HEK293T (cell line): ENCODE measurements around the gene PLEKHG4B.

Experiments used
- CTCF ChIA-PET: fragments of 350-600 bp; formaldehyde crosslinking; extraction: SDS; loops from one replicate; lab custom pipeline; 2021; ENCODE audit warnings: antibody characterized with exemption, inconsistent platforms; lab: Yijun Ruan, JAX
- POLR2A ChIA-PET: fragments of 350-600 bp; formaldehyde crosslinking; extraction: SDS; loops from one replicate; lab custom pipeline; 2020; ENCODE audit warnings: antibody characterized with exemption, inconsistent platforms; lab: Yijun Ruan, JAX
- DNase-seq: peaks from one replicate; pipeline ENCODE4 v3.0.0; 2012; ENCODE audit warnings: mixed read lengths; ENCODE audit errors: extremely low spot score
- ARNT ChIP-seq: fragments of 450-650 bp; IDR thresholded peaks from 2 replicates; pipeline ENCODE4 v1.6.1; 2017; ENCODE audit warnings: mild to moderate bottlenecking
- BHLHE40 ChIP-seq: fragments of 450-650 bp; IDR thresholded peaks from 2 replicates; pipeline ENCODE4 v1.6.1; 2016; ENCODE audit warnings: mild to moderate bottlenecking, moderate library complexity, borderline replicate concordance
- CTBP1 ChIP-seq: fragments of 450-650 bp; IDR thresholded peaks from 2 replicates; pipeline ENCODE4 v1.6.1; 2016; ENCODE audit warnings: borderline replicate concordance
- ELF4 ChIP-seq: fragments of 450-650 bp; IDR thresholded peaks from 2 replicates; pipeline ENCODE4 v1.6.1; 2017; ENCODE audit warnings: antibody characterized with exemption
- FOXA1 ChIP-seq: fragments of 450-650 bp; IDR thresholded peaks from 2 replicates; pipeline ENCODE4 v1.6.1; 2016; ENCODE audit warnings: mild to moderate bottlenecking
- FOXK2 ChIP-seq: fragments of 450-650 bp; IDR thresholded peaks from 2 replicates; pipeline ENCODE4 v1.6.1; 2016; ENCODE audit warnings: mild to moderate bottlenecking
- FOXM1 ChIP-seq: fragments of 450-650 bp; IDR thresholded peaks from 2 replicates; pipeline ENCODE4 v1.6.1; 2017; ENCODE audit warnings: mild to moderate bottlenecking, borderline replicate concordance
- HDGF ChIP-seq: fragments of 450-650 bp; IDR thresholded peaks from 2 replicates; pipeline ENCODE4 v1.6.1; 2017; ENCODE audit warnings: antibody characterized with exemption, borderline replicate concordance
- L3MBTL2 ChIP-seq: fragments of 450-650 bp; conservative IDR thresholded peaks from 2 replicates; pipeline ENCODE4 v1.6.1; 2016; ENCODE audit warnings: mild to moderate bottlenecking
- LEF1 ChIP-seq: fragments of 450-650 bp; IDR thresholded peaks from 2 replicates; pipeline ENCODE4 v1.6.1; 2017; ENCODE audit warnings: mild to moderate bottlenecking, borderline replicate concordance
- NFRKB ChIP-seq: fragments of 450-650 bp; IDR thresholded peaks from 2 replicates; pipeline ENCODE4 v1.6.1; 2016; ENCODE audit warnings: mild to moderate bottlenecking, moderate library complexity
- SP1 ChIP-seq: fragments of 450-650 bp; IDR thresholded peaks from 2 replicates; pipeline ENCODE4 v1.6.1; 2017
- SUZ12 ChIP-seq: fragments of 450-650 bp; IDR thresholded peaks from 2 replicates; pipeline ENCODE4 v1.6.1; 2016; ENCODE audit warnings: mild to moderate bottlenecking
- TARDBP ChIP-seq: fragments of 450-650 bp; IDR thresholded peaks from 2 replicates; pipeline ENCODE4 v1.6.1; 2016
- ZNF384 ChIP-seq: fragments of 450-650 bp; IDR thresholded peaks from 2 replicates; pipeline ENCODE4 v1.6.1; 2016
- TF ChIP-seq, protein P1 (sequence below): fragments of 450-650 bp; IDR thresholded peaks from 2 replicates; pipeline ENCODE4 v1.6.1; 2016

The PLEKHG4B gene

GRCh38 chr5:157801-158200 lies 65.8 kb downstream of the PLEKHG4B start:
- DNase-seq: no peak
- TF ChIP-seq FOXA1: no peak
- no peak for TF ChIP-seq HDGF
- TF ChIP-seq CTBP1: no peak
- TF ChIP-seq ELF4: no peak
- TF ChIP-seq L3MBTL2: no peak
- no peak for TF ChIP-seq BHLHE40
- TF ChIP-seq ZNF384: no peak
- TF ChIP-seq NFRKB: no peak
- no peak for TF ChIP-seq ARNT
- no peak for TF ChIP-seq SUZ12
- TF ChIP-seq TARDBP: no peak
- no peak for TF ChIP-seq SP1
- no peak for TF ChIP-seq FOXK2
- no peak for TF ChIP-seq FOXM1
- TF ChIP-seq, protein P1, sequence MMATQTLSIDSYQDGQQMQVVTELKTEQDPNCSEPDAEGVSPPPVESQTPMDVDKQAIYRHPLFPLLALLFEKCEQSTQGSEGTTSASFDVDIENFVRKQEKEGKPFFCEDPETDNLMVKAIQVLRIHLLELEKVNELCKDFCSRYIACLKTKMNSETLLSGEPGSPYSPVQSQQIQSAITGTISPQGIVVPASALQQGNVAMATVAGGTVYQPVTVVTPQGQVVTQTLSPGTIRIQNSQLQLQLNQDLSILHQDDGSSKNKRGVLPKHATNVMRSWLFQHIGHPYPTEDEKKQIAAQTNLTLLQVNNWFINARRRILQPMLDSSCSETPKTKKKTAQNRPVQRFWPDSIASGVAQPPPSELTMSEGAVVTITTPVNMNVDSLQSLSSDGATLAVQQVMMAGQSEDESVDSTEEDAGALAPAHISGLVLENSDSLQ: no peak
- TF ChIP-seq LEF1: no peak
- CTCF ChIA-PET: no interaction called here
- POLR2A ChIA-PET: interaction anchor here (0.8 kb wide), 1 partner anchor 60 kb away, joined by 3 read pairs; the partner anchor contains the start of gene SDHA

DNA sequence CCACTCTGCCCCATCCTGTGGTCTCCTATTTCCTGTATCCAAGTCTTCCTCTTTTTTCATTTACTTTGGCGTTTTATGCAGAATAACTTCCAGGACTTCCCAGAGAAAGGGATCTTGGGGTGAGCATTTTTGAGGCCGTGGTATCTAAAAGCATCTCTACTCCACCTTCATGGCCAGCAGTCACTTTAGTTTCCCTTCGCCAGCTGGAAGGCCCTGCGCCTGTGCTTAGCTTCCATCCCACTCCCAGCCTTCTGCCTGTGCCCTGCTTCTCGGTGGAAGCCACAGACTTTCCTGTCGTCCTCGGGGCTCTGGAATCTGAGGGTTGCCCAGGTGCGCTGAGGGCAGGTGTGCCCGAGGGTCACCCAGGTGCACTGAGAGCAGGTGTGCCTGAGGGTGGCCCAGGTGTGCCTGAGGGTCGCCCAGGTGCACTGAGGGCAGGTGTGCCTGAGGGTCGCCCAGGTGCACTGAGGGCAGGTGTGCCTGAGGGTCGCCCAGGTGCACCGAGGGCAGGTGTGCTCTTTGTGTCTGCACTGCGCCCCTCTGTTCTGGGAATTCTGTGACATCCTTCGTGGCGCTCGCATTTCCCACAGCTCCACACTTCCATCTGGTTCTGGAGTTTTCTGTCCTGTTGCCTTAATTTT lies 67.0 kb downstream of the PLEKHG4B start:
- CTCF ChIA-PET: no interaction called here
- no peak for TF ChIP-seq CTBP1
- TF ChIP-seq FOXM1: no peak
- no peak for TF ChIP-seq BHLHE40
- no peak for TF ChIP-seq FOXA1
- TF ChIP-seq ELF4: no peak
- no peak for TF ChIP-seq SP1
- no peak for TF ChIP-seq FOXK2
- TF ChIP-seq L3MBTL2: no peak
- no peak for TF ChIP-seq LEF1
- no peak for TF ChIP-seq ARNT
- TF ChIP-seq NFRKB: no peak
- TF ChIP-seq TARDBP: no peak
- TF ChIP-seq HDGF: no peak
- TF ChIP-seq ZNF384: no peak
- TF ChIP-seq SUZ12: no peak
- TF ChIP-seq, protein P1: no peak
- POLR2A ChIA-PET: no interaction called here
- DNase-seq: no peak

DNA sequence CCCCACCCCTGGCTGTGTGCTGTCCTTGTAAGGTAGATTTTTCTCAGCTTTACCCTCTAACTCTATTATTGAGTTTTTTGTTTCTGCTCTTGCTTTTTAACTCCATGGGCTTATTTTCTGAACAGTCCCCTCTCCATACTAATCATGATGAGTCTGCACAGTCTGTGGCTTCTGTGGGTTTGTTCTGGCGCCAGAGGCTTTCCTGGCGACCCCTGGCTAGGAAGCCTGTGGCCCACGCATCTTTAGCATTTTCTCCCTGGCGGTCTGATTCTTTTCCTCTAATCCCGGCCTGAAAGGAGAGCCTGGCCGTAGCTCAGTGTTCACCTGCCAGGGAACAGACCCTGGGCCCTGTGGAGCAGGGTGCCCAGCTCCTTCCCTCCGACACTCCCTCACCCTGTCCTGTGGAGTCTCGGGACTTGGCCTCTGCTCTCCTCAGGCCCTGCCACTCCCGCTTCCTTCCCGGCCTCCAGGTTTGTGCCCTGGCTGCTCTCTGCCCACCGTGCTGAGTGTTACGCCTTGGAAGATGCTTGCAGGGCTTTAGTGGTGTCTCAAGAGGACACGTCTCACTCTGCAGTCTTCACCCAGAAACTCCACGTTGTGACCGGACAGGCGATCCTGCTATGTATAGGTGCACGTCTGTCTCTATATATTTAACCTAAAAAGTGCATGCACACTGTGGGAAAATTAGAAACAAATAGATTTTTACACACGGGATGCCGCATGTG lies 67.6 kb downstream of the PLEKHG4B start:
- TF ChIP-seq ZNF384 (no peak), ELF4 (no peak), HDGF (no peak)
- ChIA-PET POLR2A (no interaction called here), CTCF (no interaction called here)
- DNase-seq: no peak

DNA sequence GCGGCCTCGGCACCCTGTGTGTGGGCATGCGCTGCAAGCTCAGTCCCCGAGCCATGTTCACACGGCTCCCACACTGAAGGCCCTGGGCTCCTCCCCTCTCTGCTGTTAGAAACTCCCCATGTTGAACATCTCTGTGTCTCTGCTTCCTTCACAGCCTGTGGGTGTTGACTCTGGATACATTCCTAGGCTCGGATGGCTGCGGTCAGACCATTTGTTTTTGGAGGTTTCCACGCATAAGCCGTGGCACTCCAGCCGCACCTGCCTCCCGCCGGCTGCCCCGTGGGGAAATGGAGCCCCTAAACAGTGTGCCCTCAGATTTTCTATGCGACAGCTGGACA lies 68.2 kb downstream of the PLEKHG4B start:
- ChIA-PET POLR2A (no interaction called here), CTCF (no interaction called here)
- TF ChIP-seq CTBP1 (no peak), L3MBTL2 (no peak), HDGF (no peak), TARDBP (no peak), ELF4 (no peak), BHLHE40 (no peak), ARNT (no peak), NFRKB (no peak), ZNF384 (no peak), FOXM1 (no peak), FOXK2 (no peak), SUZ12 (no peak), FOXA1 (no peak), LEF1 (no peak), SP1 (no peak)
- TF ChIP-seq, protein P1: no peak
- no peak for DNase-seq

GRCh38 chr5:160921-161802 lies 69.2 kb downstream of the PLEKHG4B start:
- ChIA-PET POLR2A (no interaction called here), CTCF (no interaction called here)
- no peak for TF ChIP-seq CTBP1
- TF ChIP-seq L3MBTL2: no peak
- TF ChIP-seq ELF4: no peak
- TF ChIP-seq LEF1: no peak
- TF ChIP-seq ZNF384: no peak
- no peak for TF ChIP-seq FOXK2
- no peak for TF ChIP-seq BHLHE40
- TF ChIP-seq, protein P1: no peak
- TF ChIP-seq SP1: no peak
- no peak for TF ChIP-seq ARNT
- no peak for TF ChIP-seq FOXA1
- TF ChIP-seq NFRKB: no peak
- no peak for TF ChIP-seq FOXM1
- DNase-seq: no peak
